ENCODE data around the gene AZIN2. TPM values are rescaled to one million over a fixed set of nuclear protein-coding genes. Genes with fewer than 3 reads are reported as not detected.

The AZIN2 gene
- total and polyA plus RNA-seq, 2 of the 8 experiments (the other 6 are each of a cell fraction or from before 2014, with no cell fraction given), result 0.22 to 0.91 TPM

GRCh38 chr1:33043267-33044092 lies 37.5 kb upstream of the AZIN2 start:
- H2AFZ ChIP-seq (ENCODE audit: low read length), result no peak overlapping the region
- no peak overlapping the region for H3K4me2 ChIP-seq (ENCODE audit: insufficient read depth in 1 of 2, low read depth in 2 of 2, low read length in 2 of 2)
- H4K5ac ChIP-seq (ENCODE audit: insufficient read length, low read depth, low read length), result no peak overlapping the region
- H2BK5ac ChIP-seq (ENCODE audit: low read depth, low read length), result no peak overlapping the region
- no peaks in the 10 kb centered on the region for H3K9me3 ChIP-seq (ENCODE audit: insufficient read depth in 2 of 2, low read depth in 1 of 2, low read length in 1 of 2)
- H3K4me3 ChIP-seq (ENCODE audit: extremely low read depth in 1 of 4, insufficient read depth in 2 of 4, low read depth in 3 of 4, low read length in 4 of 4), result no peak overlapping the region
- TF ChIP-seq YY1 (IDR thresholded peaks at IDR 0.05; ENCODE audit: low read depth, low read length) (no peak), RFX5 (IDR thresholded peaks at IDR 0.05; ENCODE audit: borderline replicate concordance, low read depth, low read length) (no peak), SP2 (IDR thresholded peaks at IDR 0.05; ENCODE audit: low read length) (no peak), CREB1 (IDR thresholded peaks at IDR 0.05) (no peak), CBX5 (IDR thresholded peaks at IDR 0.05; ENCODE audit: low read depth, low read length) (no peak), PHF8 (conservative IDR thresholded peaks at IDR 0.05; ENCODE audit: low read depth, low read length) (no peak)
- ChIA-PET POLR2A (ENCODE audit: partially characterized antibody) (interaction anchor here (1.4 kb wide), 1 partner anchor 12 kb away, joined by 3 read pairs; no protein-coding TSS in a partner anchor), CTCF (ENCODE audit: partially characterized antibody) (interaction anchor here (0.9 to 5.1 kb wide), 6 partner anchors 12 to 110 kb away, joined by 3 to 28 read pairs (median 4); no protein-coding TSS in a partner anchor)
- WGBS, 2 experiments (ENCODE audit: extremely low coverage in 1 of 2, insufficient coverage in 1 of 2, insufficient read length in 1 of 2, insufficient replicate concordance in 2 of 2, low coverage in 1 of 2, low lambda C conversion rate in 2 of 2, missing lambda C conversion rate in 1 of 2), result 92% methylated on average over 8 of the region's 8 CpGs; no CpG with 5 or more reads in 1 of the 2 experiments
- H3K79me1 ChIP-seq (ENCODE audit: low read depth, low read length), result no peaks in the 10 kb centered on the region
- H2BK12ac ChIP-seq (ENCODE audit: low read depth, low read length), result no peak overlapping the region
- no peak overlapping the region for H3K27ac ChIP-seq (ENCODE audit: low read depth, low read length)
- no peak overlapping the region for H3K23ac ChIP-seq (ENCODE audit: insufficient read length)
- H3K36me3 ChIP-seq (ENCODE audit: control insufficient read depth in 2 of 4, insufficient read depth in 4 of 4, low read length in 3 of 4), result no peaks in the 10 kb centered on the region
- H3K4ac ChIP-seq (replicated peaks; ENCODE audit: insufficient read length, low read depth, low read length), result no peak overlapping the region
- no peak overlapping the region for H3K56ac ChIP-seq (replicated peaks; ENCODE audit: insufficient read length, low read depth, low read length)
- H2BK120ac ChIP-seq (replicated peaks; ENCODE audit: low read depth, low read length), result no peak overlapping the region
- no peak for DNase-seq (ENCODE audit: low read depth in 1 of 2, low spot score in 2 of 2)
- H4K20me1 ChIP-seq (replicated peaks in 1 of 2; ENCODE audit: control insufficient read depth in 1 of 2, insufficient read depth in 2 of 2, low read length in 2 of 2), result no peaks in the 10 kb centered on the region
- H3K79me2 ChIP-seq (ENCODE audit: control insufficient read depth in 1 of 2, insufficient read depth in 2 of 2, low read length in 2 of 2), result no peaks in the 10 kb centered on the region
- H4K91ac ChIP-seq (replicated peaks; ENCODE audit: insufficient read length, low read length), result no peak overlapping the region
- no peaks in the 10 kb centered on the region for H3K27me3 ChIP-seq (replicated peaks in 1 of 4; ENCODE audit: control insufficient read depth in 3 of 4, extremely low read depth in 1 of 4, insufficient read depth in 3 of 4, low read length in 3 of 4)
- no peak overlapping the region for H3K18ac ChIP-seq (ENCODE audit: extremely low read depth, low read length)
- H2AK5ac ChIP-seq (ENCODE audit: low read depth, low read length), result no peak overlapping the region
- no peak overlapping the region for H2BK15ac ChIP-seq (ENCODE audit: low read length)
- H3K23me2 ChIP-seq (ENCODE audit: low read depth, low read length), result no peaks in the 10 kb centered on the region
- no peak for FAIRE-seq
- no peak overlapping the region for H2BK20ac ChIP-seq (ENCODE audit: low read length)
- H3K4me1 ChIP-seq (replicated peaks in 1 of 4; ENCODE audit: control insufficient read depth in 3 of 4, insufficient read depth in 4 of 4, low read length in 3 of 4), result peaks cover 0 to 3% (median 1%) of the 10 kb centered on the region in 4 experiments; a peak in 2 of 7 replicates
- no peak overlapping the region for H4K8ac ChIP-seq (ENCODE audit: extremely low read depth, insufficient read depth, low read length)
- no peak overlapping the region for H3K14ac ChIP-seq (ENCODE audit: insufficient read length)
- H3K9ac ChIP-seq (replicated peaks in 1 of 4; ENCODE audit: extremely low read depth in 1 of 4, low read depth in 3 of 4, low read length in 3 of 4), result no peak overlapping the region

Data from H1 (cell line).